Heart left ventricle (tissue), 13 donors: ENCODE data around the gene EIPR1.
"Not testable (repeated sequence)": the region's sequence is repeated elsewhere in the genome, so short reads cannot be mapped to it uniquely, and the experiment has no call there.

Source experiments
- POLR2A ChIP-seq, 2 donors: fragments of 450-650 bp; IDR thresholded peaks; one replicate each; pipeline ENCODE4 v1.6.1; 2017; ENCODE audit warnings: antibody characterized with exemption in 2 of 2, mild to moderate bottlenecking in 2 of 2, moderate library complexity in 2 of 2
- TF ChIP-seq, protein P1 (sequence below), 12 donors: fragments of 200-600 bp; sonication (generic) in 4 of 12; IDR thresholded peaks; one replicate each; pipeline versions ENCODE4 v1.5.0 to v1.8.0; 2018 to 2022; ENCODE audit warnings: antibody characterized with exemption in 12 of 12, mild to moderate bottlenecking in 5 of 12
- donor health status: ischemic (EF 13 %, LVEDD 7.1; RV severe dilation, severe dysfunction).
- donor health status: DM: no; HTN: yes; CAD: no.
- donor health status: DM: no; HTN: no; CAD: no.
- donor health status: ischemic (EF 25% LVEDD 6.9; RV normal size, moderate dysfunction).
- donor health status: ischemic (EF 25% LVEDD 5.7; RV mildly dilated, moderate dysfunction).
- donor health status: ischemic (EF 35%, LVEDD 5.7; RV mildly dilated, moderate dysfunction).
- donor health status: nonischemic (EF 11% LVEDD 7.7; RV severe dilation, severe dysfunction).
- donor health status: DM: yes; HTN: yes; CAD: no.
- donor health status: PGD.
- donor health status: ischemic (EF 29% LVEDD 5.4; RV normal size, mild dysfunction).
- donor health status: nonischemic (EF 23%, LVEDD 6.1; RV moderate dilation, normal function).

DNA sequence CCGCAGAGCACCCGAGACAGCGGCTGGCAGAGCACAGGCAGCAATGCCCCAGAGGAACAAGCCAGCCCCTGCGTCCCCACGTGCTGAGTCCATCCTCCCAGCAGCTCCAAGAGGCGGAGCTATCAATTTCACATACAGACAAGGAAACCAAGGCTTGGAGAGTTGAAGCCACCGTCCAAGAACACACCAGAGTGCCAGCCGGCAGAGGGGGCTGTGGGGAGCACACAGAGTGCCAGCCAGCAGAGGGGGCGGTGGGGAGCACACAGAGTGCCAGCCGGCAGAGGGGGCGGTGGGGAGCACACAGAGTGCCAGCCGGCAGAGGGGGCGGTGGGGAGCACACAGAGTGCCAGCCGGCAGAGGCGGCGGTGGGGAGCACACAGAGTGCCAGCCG is 91.0 kb downstream of the EIPR1 start:
- TF ChIP-seq, protein P1, sequence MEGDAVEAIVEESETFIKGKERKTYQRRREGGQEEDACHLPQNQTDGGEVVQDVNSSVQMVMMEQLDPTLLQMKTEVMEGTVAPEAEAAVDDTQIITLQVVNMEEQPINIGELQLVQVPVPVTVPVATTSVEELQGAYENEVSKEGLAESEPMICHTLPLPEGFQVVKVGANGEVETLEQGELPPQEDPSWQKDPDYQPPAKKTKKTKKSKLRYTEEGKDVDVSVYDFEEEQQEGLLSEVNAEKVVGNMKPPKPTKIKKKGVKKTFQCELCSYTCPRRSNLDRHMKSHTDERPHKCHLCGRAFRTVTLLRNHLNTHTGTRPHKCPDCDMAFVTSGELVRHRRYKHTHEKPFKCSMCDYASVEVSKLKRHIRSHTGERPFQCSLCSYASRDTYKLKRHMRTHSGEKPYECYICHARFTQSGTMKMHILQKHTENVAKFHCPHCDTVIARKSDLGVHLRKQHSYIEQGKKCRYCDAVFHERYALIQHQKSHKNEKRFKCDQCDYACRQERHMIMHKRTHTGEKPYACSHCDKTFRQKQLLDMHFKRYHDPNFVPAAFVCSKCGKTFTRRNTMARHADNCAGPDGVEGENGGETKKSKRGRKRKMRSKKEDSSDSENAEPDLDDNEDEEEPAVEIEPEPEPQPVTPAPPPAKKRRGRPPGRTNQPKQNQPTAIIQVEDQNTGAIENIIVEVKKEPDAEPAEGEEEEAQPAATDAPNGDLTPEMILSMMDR (IDR thresholded peaks at IDR 0.05): not testable (repeated sequence)
- TF ChIP-seq POLR2A (IDR thresholded peaks at IDR 0.05): not testable (repeated sequence)
